ENCODE measurements around the gene LBHD1.
"Not testable (repeated sequence)": the region's sequence is repeated elsewhere in the genome, so short reads cannot be mapped to it uniquely, and the experiment has no call there.

The LBHD1 gene

GRCh38 chr11:62664405-62665074 is 7.5 kb downstream of the LBHD1 start:
- no peak for DNase-seq (ENCODE audit: low read depth)

- no peak for DNase-seq (ENCODE audit: low read depth)
Observed at GRCh38 chr11:62656796-62657429, 15.2 kb downstream of the LBHD1 start.

GRCh38 chr11:62654297-62654696 is 17.8 kb downstream of the LBHD1 start:
- DNase-seq (ENCODE audit: low read depth): no peak

GRCh38 chr11:62652161-62653006 is 19.7 kb downstream of the LBHD1 start:
- no peak for DNase-seq (ENCODE audit: low read depth)

GRCh38 chr11:62650283-62650682 is 21.8 kb downstream of the LBHD1 start:
- DNase-seq (ENCODE audit: low read depth): not testable (repeated sequence)

DNA sequence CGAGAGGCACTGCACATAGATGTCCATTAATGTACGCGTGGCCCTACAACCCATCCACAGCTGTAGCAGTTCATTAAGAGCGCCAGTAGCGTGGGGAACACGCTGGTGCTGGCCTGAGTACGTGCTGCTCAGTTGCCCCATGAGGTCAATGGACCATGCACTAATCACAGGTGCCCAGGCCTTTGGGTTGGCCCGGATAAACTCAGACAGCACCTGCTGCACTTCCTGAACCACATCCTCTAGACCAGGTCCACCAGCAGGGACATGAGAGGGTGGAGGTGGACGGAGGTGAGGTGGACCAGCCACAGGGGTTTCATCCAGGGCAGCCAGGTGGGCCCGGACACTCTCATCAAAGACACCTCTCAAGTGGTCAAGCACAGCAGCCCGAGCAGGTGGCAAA is 22.6 kb downstream of the LBHD1 start:
- DNase-seq (ENCODE audit: low read depth): no peak

GRCh38 chr11:62648967-62649364 is 23.1 kb downstream of the LBHD1 start:
- no peak for DNase-seq (ENCODE audit: low read depth)

DNA sequence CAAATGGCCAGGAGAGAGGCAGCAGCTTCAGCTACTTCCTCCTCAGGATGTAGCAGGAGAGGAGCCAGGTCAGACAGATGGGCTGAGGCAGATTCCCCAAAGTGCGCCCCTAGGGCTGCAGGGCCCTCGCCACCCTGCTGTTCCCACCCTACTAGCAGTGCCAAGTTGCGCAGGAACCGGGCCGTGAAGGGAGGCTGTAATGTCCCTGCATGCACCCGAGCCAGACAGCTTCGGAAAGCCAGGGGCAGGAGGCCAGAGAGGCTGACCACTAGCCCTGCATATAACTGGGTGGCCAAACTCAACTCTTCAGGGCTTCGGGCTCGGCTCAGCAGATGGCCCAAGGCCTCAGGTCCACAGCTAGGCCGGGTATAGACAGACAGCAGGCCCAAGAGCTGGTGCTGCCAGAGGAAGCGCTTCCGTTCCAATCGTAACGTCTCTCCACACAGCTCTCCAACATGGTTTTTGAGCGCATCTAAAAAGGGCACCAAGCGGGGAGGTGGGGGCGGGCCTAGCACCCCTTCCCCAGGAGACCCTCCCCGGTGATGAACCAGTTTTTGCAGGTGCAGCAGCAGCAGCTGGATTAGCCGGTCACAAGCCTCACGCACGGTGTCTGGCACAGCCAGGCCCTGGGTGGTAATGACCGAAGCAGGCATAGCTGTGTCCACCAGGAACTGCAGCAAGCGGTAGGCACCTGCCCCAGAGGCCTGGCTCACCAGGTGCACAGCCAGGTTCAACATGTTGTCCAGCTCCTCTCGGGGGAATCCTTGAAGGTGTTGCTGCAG is 23.7 kb downstream of the LBHD1 start:
- no peak for DNase-seq (ENCODE audit: low read depth)

- DNase-seq (ENCODE audit: low read depth): no peak
Observed at GRCh38 chr11:62647609-62648005, 24.5 kb downstream of the LBHD1 start.

- no peak for DNase-seq (ENCODE audit: low read depth)
Observed at GRCh38 chr11:62646825-62647608, 25.1 kb downstream of the LBHD1 start.

- peak; percentile 99 for DNase-seq (ENCODE audit: low read depth)
Observed at GRCh38 chr11:62645946-62646824, 25.9 kb downstream of the LBHD1 start, which contains the start of gene GANAB. Gene GANAB, minus strand, starts transcription at chr11:62646613. Its CDS starts 14 bp downstream, at chr11:62646599.

DNA sequence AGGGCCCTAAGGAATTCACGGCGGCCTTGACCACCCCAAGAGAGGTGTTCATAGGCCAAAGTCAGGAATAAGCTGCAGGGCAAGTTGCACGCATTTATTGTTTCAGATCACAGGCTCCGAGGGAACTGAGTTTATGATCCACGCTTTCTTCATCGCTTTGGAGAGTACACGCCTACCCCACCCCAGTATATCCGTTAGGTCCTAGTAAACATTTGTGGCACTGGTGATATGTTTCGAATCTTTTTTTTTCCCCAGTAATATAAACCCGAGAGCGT is 26.5 kb downstream of the LBHD1 start:
- no peak for DNase-seq (ENCODE audit: low read depth)

GRCh38 chr11:62644220-62644619 is 27.8 kb downstream of the LBHD1 start:
- no peak for DNase-seq (ENCODE audit: low read depth)

DNA sequence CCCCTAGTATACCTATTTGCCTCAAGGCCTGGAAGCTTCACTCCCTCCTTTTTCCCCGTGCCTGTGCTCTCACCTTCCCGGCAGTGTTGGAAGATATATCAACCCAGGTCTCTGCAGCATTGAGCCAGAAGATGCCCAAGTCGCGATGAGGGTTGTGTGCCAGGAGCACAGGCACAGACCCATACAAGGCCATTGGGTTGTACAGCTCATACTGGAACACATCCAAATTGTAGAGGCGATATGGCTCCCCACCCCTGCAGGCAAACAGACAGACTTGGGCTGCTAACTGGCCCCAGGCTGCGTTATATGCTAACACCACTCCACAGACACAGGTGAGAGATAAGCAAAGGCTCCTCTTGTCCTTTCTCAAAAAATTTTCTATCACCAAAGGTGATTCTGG is 39.6 kb downstream of the LBHD1 start:
- no peak for DNase-seq (ENCODE audit: low read depth)

DNA sequence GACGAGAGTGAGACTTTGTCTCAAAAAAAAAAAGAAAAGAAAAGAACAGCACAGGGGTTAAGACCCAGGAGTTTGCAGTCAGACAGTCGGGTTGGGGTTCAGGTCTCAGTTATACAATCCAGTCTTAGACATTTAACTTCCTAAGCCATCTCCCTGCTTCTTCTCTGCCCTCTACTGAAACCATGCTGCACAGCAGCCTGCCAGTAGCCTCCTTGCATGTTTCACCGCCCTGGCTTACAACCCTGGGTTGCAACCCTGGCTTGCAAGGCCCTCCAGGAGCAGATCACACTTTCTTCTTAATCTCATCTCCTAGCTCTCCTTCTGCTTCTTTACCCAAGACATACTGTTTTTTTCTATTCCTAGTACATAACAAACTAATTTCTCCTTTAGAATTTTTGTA is 44.4 kb downstream of the LBHD1 start:
- no peak for DNase-seq (ENCODE audit: low read depth)

DNA sequence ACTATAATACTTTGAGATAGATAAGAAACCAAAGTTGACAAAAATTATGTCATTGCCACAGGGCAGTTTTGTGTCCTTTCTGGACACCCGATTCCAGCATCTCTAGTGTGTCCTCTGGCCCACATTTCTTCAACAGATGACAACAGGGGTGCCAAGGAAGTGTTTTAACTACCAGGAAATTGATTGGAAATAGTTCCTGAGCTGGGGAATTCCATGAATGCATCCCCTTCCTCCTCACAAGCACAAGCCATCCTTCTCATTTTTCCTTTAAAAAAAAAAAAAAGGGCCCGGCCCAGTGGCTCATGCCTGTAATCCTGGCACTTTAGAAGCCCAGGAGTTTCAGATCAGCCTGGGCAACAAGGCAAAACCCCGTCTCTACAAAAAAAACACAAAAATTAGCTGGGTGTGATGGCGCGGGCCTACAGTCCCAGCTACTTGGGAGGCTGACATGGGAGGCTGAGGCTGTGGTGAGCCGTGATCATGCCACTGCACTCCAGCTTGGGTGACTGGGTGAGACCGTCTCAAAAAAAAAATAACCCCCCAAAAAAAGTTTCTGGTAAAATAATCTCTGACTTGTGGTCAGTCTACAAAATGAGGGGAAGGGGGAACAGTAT is 49.5 kb downstream of the LBHD1 start:
- no peak for DNase-seq (ENCODE audit: low read depth)

DNA sequence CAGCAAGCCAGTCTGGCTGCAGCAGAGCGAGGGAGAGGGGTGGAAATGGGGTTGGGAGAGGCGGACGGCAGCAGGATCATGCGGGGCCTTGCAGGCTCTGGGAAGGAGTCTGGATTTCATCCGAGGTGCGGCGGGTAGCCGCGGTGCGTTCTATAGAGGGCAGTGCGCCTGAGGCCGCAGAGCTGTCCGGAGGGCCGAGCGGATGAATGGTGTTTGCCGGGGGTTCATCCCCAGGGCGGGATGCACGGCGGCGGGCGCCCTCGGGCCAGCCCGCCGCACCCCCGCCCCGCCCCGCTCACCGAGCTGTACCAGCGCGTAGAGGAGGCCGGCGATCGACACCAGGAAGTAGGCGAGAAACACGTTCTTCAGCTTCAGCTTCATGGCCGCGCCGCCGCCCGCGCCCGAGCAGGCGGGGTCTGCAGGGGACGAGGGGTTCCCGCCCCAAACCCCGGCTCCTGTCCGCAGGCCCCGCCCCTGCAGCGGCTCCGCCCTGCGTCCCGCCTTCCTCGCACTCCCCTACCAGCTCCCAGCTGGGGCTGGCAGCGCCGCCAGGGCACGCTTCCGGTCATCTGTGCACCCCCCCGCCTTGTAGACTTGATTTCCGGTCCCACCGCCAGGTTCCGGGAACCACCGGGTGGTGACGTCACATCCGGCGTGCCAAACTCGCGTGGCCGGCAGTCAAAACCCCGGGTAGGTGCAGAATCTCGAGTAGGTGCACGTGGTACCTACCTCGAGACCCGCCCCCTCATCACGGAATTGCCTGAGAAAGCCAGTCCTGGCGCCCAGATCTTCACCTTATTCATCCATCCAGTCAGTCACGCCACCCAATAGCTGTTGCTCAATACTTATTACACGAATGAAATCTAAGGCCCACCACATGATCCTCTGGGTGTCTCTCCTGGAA is 50.2 kb downstream of the LBHD1 start, which contains the start of gene B3GAT3:
Gene B3GAT3 (minus strand): TSS at position 420 of the 904 bp plus-strand sequence. CDS start 39 bp downstream, at position 381.
- DNase-seq (ENCODE audit: low read depth): peak; percentile 96

- no peak for DNase-seq (ENCODE audit: low read depth)
Observed at GRCh38 chr11:62621027-62621566, 51.0 kb downstream of the LBHD1 start.

DNA sequence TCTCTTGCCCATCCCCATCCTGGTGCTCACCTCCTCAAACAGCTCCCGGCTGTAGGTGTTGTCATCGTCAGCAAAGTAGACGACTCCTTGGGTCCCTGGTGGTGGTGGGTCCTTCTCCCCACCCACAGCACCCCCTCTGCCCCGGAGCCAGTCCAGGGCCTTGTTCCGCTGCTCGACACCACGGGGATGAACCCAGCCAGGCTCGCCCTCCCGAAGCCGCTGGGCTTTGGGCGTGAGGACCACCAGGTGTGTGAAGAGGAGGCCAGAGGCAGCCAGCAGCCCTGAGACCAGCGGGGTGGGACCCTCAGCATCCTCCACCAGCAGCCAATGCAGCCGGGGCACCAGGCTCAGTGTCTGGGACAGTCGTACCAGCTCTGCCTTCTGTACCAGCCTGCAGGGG is 55.1 kb downstream of the LBHD1 start:
- DNase-seq (ENCODE audit: low read depth): not testable (repeated sequence)

Measured in stimulated activated CD8-positive, alpha-beta memory T cell treated with anti-CD3 and anti-CD28 coated beads, Interleukin-4, amount 100 ng/mL, for 24 hours (primary cell).